ENCODE data around the gene HTR3A.

The HTR3A gene

DNA sequence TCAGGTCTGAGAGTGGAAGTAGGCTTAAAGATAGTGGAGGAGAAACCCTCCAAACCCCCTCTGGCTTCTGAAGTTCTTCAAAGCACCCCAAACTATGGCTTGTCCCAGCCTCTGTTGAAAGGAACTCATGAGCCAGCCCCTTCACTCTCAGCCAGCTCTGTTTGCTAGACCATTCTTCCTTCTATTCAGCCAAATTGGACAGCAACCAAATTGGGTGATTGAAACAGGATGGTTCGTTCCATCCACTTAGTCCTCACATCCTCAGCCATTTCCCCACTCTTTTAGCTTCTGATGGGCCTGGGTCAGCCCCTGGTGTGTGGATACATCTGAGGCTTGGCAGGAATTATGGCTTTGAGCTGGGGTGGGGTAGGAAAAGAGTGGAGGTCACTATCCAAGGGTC is 4.5 kb downstream of the HTR3A start:
- no peak for DNase-seq (ENCODE audit: low read depth in 2 of 2)

DNA sequence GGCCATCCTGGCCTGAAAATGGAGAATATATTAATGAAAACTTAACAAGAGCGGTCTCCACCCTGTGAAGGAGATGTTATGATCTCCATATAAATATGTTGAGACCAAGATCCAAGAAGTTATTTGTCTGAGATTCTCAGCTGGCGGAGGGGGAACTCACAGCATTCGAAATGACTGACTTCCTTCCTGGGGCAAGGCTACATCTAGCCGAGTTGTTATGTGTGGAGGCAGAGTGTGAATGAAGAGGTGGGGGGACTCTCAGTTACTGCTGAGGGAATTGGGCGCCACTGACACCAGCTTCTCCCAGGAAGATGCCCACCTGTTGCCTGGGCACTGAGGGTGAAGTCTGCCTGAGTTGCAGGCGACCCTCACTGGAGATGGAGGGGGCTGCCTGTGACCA is 5.9 kb downstream of the HTR3A start:
- no peak for DNase-seq (ENCODE audit: low read depth in 2 of 2)

DNA sequence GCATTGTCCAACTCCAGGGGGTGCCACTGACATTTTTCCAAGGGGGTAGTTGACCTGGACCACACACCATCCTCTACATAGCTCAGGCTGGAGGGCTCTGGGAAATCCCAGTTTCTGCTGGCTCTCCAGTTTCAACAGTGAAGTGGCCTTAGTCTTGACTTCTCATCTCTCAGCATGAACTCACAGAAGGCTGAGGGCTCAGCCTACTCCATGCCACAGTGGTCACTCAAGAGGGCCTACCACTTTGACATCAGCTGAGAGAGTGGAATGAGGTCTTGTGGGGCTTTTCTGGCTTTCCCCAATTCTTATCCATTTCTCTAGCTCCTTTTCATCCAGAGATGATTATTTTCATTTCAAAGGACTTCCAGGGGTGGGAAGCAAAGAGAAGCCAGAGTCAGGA is 7.4 kb downstream of the HTR3A start:
- no peak for DNase-seq (ENCODE audit: low read depth in 2 of 2)

DNA sequence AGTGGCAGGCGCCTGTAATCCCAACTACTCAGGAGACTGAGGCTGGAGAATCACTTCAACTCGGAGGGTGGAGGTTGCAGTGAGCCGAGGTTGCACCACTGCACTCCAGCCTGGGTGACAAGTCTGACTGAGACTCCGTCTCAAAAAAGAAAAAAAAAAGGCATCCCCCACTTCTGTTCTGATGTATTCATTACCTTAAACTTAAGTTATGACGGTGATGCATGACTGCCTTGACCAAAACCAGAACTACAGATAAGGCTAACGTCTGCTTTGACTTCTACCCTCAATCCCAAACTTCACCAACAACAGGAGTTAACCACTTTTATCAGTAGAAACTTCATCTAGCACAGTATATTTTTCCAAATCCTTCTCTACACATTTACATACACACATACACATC is 9.9 kb downstream of the HTR3A start:
- DNase-seq (ENCODE audit: low read depth in 2 of 2), result no peak

DNA sequence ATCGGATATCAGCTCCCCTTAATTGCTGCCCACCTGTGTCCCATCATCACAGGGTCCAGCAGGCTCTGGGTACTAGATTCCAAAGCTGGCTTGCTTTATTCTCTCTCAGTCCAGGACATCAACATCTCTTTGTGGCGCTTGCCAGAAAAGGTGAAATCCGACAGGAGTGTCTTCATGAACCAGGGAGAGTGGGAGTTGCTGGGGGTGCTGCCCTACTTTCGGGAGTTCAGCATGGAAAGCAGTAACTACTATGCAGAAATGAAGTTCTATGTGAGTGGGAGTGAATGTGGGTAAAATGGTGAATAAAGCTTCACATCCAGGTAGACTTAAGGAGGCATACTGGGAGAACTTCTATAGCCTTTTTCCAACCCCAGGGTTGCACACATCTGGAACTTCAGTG is 11.0 kb downstream of the HTR3A start:
- DNase-seq (ENCODE audit: low read depth in 2 of 2), result no peak

DNA sequence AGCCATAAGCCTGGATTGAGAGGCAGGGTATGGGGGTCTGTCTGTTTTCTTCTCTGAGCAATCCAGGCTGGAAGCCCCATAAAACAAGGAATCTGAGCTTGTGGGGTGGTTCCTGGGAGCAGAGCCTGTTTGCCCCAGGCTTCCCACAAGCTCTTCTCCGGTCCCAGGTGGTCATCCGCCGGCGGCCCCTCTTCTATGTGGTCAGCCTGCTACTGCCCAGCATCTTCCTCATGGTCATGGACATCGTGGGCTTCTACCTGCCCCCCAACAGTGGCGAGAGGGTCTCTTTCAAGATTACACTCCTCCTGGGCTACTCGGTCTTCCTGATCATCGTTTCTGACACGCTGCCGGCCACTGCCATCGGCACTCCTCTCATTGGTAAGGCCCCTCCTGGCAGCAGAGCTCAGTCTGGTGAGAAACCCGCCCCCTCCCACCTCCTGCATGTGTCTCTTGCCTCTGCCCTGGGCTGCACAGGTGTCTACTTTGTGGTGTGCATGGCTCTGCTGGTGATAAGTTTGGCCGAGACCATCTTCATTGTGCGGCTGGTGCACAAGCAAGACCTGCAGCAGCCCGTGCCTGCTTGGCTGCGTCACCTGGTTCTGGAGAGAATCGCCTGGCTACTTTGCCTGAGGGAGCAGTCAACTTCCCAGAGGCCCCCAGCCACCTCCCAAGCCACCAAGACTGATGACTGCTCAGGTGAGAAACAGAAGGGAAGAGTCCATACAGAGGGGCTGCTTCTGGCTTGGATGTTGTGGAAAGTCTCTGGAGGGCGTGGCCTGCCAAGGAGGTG is 11.6 kb downstream of the HTR3A start:
- no peak for DNase-seq (ENCODE audit: low read depth in 2 of 2)

DNA sequence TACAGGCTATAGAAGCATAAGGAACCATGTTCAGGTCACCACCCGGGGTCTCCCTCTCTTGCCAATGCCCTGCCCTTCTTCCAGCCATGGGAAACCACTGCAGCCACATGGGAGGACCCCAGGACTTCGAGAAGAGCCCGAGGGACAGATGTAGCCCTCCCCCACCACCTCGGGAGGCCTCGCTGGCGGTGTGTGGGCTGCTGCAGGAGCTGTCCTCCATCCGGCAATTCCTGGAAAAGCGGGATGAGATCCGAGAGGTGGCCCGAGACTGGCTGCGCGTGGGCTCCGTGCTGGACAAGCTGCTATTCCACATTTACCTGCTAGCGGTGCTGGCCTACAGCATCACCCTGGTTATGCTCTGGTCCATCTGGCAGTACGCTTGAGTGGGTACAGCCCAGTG is 14.5 kb downstream of the HTR3A start:
- DNase-seq (ENCODE audit: low read depth in 2 of 2), result no peak

DNA sequence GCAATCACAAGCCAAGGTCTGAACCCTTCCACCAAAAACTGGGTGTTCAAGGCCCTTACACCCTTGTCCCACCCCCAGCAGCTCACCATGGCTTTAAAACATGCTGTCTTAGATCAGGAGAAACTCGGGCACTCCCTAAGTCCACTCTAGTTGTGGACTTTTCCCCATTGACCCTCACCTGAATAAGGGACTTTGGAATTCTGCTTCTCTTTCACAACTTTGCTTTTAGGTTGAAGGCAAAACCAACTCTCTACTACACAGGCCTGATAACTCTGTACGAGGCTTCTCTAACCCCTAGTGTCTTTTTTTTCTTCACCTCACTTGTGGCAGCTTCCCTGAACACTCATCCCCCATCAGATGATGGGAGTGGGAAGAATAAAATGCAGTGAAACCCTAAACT is 15.0 kb downstream of the HTR3A start:
- no peak for DNase-seq (ENCODE audit: low read depth in 2 of 2)

DNA sequence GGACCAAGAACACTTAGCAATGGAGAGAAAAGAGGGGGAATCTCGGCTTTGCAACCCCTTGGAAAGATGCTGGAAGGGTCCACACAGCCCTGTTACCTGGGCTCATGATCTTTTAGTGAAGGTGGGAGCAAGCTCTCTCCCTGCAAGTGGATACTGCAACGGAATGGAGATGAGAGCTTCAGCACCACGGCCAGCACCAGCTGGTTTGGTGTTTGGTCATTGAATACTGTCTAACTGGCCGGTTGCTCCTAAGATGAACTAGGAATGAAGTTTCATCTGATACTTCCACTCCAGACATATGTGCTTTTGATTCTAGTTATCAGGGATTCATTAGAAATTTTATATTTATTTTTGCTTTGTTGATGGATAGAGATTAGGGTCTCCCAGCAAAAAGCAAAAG is 16.3 kb downstream of the HTR3A start:
- no peak for DNase-seq (ENCODE audit: low read depth in 2 of 2)

DNA sequence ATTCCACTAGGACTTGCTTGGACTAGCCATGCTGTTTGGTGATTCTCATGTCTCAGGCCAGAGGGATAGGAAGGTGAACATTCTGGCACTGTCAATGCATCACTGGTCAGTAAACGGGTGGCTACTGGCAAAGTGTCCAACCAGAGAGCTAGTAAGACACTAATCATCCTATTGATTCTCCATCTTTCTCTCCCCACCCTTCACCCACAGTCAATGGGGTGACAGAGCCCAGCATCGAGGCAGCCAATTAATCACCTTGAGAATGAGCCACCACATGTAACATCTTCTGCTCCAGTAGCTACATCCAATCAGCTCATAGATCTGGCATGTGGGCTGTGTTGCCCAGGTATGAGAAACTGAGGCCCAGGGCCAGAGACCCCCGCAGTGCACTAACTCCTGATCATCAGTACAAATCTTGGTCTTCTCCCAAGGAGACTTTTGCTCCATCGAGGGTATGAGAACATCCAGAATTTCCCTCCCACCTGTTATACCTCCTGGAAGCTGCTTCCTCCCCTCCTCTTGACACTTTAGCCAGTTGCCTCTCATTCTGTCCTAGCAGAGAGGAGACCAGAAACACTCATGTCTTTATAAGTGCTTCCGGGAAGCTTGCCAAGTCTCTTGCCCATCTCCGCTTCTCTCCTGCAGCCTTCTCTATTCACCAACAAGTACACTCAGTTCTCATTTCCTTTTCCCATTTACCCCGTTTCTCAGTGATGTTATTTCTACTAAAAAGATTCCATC is 17.0 kb downstream of the HTR3A start:
- DNase-seq (ENCODE audit: low read depth in 2 of 2), result no peak

DNA sequence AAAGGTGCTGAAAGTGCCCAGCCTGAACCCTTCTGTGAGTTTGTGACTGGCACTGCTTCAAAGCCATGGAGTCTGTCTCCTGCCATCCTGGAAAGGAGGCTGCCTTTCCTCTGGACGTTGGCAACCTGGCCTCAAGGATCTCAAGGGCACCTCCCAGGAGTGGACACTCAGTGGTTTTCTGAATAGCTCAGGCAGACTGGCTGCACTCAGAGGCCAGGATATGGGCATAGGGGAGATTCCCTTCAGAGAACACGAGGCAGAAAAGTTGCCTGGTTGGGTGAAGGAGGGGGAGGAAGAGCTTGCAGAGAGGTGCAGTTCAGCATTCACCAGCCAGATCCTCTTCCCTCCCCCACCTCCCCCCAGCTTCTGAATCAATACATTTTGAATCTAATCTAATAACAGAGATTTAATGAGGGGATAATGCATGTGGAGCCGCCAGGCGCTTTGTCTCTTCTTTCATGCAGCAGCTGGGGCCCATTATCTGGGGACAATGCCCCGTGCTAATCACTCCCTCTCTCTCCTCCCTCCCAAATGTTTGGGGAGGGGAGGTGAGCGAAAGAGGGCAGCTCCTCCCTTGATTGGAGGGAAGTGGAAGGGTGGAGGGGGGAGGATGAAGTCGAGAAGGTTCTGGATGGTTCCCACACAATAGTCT is 17.7 kb downstream of the HTR3A start:
- DNase-seq (ENCODE audit: low read depth in 2 of 2), result no peak

DNA sequence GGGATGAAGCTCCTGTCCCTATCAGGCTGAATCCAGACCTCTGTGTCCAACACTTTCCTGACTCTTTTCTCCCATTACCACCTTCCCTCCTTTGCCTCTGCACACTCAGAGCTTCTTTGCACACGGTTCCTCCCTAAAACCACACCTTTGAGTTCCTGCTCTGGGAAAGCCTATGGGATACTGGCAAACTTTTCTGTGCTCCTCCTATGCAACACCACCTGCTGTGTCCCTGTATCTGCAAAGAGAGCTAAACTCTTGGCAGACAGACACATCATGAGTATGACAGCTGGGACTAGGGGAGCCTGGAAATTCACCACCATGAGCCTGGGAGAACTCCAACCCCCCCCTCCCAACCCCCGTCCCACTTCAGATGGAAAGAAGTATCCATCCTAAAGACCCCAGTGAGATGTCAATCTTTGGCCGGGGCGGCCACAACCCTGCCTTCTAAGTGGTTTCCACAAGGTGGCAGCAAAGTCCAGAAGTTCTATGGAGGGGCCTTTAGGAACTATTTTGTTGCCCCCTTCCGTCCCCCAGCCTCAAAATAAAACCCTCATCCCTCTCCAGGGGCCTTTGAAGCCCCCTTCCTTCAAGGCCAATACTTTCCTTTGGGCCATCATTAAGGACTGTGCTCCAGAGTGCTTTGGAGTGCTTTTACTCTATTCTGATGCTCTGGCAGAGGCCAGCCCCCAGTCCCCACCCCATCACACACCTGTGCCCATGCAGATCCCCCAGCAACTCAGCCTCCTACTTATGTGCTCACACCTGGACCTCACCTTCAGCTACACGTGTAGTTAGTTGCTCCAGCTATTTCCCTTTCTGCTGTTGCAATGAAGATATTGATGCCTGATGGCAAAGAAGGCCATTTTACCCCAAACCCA is 19.4 kb downstream of the HTR3A start:
- peak; percentile 7 to 24 for DNase-seq (ENCODE audit: low read depth in 2 of 2)

DNA sequence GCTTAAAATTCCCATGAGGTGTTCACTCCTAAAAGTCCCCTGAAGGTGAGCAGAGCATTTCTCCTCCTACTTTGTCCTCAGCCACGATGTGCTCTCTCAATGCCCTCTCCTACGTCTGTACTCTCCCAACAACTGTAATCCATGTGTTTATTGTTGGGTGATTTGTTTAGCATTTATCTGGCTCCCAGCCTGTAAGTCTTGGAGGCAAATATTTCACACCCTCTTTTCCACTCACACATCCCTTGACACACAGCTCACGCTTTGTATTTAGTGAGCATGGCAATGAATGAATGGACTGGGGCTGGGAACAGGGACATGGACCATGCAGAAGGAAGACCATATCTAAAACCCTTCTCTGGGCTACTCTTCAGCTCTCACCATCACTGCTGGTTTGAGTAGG is 22.6 kb downstream of the HTR3A start:
- no peak for DNase-seq (ENCODE audit: low read depth in 2 of 2)

DNA sequence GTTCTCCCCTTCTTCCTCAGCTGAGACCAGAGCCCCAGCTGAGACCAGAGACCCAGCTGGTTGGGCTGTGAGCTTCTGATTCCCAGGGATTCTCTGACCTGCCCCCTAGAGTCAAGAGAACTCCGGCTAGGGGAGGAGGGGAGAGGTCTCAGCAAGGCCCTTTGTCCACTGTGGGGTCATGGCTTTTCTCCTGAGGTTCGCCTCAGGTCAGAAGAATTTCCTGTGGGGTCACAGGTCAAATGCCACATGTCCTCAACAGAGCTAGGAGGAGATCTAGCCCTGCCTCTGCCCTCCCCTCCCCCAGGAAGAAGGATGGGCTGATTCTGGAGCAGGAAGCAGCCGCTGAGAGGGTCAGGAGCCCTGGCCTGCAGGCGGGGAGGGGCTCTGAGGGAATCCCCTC is 23.7 kb downstream of the HTR3A start:
- no peak for DNase-seq (ENCODE audit: low read depth in 2 of 2)

DNA sequence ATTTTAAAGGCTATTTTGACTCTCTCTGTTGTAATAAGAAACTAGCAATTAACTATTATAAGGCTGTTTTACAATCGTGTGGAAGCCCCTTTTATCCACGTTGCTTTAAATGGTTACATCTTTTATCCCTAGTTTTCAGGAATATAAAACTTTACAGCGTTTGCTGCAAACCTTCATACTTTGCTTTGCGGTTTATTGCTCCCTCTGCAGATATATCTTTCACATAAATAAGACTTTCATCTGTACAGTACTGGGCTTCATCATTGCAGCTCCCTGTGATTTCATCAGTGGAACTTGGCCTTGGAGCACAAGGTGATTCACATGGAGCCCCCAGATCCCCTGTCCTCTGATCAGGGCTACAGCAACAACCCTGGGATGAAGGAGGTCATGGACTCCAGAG is 25.6 kb downstream of the HTR3A start:
- DNase-seq (ENCODE audit: low read depth in 2 of 2), result no peak

DNA sequence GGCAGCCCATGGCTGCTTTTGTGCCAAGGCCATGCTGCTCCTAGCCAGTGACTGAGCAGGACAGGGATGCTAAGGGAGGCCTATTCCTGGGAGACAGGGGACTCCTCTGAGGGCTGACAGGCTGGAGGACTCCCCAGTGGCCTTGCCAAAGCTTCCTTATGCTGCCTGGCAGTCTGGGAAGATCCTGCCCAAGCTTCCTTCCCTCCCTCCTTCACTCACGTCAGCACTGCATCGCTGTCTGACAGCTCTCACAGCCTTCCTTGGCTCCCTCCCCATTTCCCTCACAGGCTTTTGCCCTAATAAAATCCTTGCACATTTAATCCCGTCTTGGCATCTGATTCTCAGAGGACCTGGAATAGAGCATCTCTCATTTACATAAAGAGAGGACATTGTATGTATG is 26.5 kb downstream of the HTR3A start:
- no peak for DNase-seq (ENCODE audit: low read depth in 2 of 2)

DNA sequence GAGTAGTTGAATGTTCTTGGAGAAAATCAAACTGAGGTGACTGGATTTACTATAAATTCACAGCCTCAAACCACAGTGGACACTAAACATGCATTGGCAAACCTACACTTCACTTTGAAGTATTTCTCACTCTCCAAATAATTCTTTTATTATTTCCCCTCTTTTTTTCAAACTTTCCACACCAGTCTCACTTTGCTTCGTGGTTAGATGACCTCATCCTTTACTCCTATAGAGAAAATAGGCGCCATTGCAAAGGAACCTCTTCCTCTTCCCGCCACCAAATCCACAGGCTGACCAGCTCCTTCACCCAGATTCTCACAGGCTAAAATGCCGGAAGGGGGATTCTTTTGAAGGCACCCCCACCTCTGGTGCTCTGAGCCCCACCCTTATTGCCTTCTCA is 33.4 kb downstream of the HTR3A start:
- DNase-seq (ENCODE audit: low read depth in 2 of 2), result no peak

DNA sequence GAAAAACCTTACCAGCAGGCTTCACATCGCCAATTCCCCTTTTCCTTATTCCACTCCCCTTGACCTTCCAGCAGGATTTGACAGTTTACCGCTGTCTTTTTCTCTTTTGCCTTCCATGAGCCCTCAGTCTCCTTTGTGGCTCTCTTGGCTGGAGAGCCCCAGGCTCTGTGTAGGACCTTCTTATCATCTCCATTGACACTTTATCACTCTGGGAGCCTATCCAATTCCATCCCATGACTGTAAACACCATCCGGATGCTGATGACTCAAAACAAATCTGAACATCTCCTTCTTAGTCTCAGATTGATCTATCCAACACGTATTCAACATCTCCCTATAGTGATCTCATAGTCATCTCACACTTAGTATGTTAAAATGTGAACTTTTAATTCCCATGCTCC is 36.0 kb downstream of the HTR3A start:
- no peak for DNase-seq (ENCODE audit: low read depth in 2 of 2)

DNA sequence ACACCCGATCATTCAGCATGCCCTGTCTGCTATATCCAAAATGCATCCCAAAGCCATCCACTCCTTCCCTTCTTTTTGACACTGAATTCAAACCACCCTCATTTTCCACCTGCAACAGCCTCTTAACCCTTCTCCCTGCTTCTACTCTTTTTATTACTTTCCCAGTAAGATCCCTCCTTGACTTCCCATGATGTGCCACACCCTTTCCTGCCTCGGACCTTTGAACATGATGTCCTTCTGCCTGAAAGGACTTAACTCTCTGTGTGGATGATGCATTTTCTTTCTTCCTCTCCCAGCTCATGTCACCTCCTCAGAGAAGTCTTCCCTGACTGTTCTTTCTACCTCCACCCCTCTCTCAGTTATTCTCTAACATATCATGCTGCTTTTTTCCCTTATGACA is 36.5 kb downstream of the HTR3A start:
- DNase-seq (ENCODE audit: low read depth in 2 of 2), result no peak

DNA sequence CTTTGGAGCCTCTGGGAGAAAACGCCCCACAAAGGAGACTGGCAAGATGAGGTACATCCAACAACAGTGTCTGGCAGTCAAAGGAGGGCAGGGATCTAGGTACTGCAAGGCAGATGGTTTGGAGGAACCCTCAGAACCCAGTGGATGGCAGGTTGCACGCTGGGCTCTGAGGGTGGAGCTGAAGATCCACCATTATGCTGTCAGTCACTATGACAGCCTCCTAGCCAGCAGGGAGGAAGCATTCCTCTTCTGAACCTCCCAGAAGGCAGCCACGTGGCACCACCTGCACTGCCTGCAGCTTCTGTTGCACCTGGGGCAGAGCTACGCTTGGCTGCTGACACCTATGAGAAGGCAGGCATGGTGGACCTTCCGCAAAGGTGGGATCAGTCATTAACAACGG is 40.2 kb downstream of the HTR3A start:
- no peak for DNase-seq (ENCODE audit: low read depth in 2 of 2)

DNA sequence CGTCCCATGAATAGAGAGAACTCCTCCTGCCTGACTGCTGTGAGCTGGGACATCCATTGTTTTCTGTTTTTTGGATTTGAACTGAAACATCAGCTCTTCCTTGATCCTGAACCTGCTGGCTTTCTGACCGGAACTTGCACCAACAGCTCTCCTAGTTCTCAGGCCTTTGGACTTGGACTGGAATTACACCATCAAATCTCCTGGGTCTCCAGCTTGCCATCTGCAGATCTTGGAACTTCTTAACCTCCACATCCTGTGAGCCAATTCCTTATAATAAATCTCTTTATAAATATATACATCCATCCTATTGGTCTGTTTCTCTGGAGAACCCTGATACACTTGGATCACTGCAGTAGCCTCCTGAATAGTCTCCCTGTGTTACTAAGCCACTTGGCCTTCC is 42.1 kb downstream of the HTR3A start:
- no peak for DNase-seq (ENCODE audit: low read depth in 2 of 2)

DNA sequence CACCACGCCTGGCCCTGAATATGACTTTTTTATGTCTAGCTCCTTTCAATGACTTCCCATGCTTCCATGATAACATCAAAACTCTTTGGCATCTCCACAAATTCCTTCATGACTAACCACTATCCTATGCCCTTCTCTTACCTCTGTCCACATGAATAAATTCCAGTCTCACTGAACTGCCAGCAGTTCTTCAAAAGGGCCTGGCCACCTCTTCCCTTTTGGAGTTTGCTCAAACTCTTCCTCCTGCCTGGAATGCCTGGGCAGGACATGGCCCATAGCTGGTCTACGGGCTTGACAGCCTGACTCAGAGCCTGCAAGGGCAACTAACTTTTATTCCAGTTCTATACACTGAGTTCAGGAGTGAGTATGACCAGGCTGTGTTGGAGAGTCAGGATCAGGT is 42.8 kb downstream of the HTR3A start:
- no peak for DNase-seq (ENCODE audit: low read depth in 2 of 2)
